A673 (cell line): ENCODE measurements around the gene B3GNT8. TPM values are rescaled to one million over a fixed set of nuclear protein-coding genes. Genes with fewer than 3 reads are reported as not detected.
A peak's percentile ranks its signal among the peaks of the same experiment; 100 is the strongest.
"Not testable (repeated sequence)": the region's sequence is repeated elsewhere in the genome, so short reads cannot be mapped to it uniquely, and the experiment has no call there.

Experiments
- BruUV-seq: library from RNA; stranded (reverse); fragments of 400-500 nt; replicated peaks from 2 replicates; lab custom pipeline; 2021; lab: Mats Ljungman, UMichigan
- CTCF ChIA-PET: fragments of 300-600 bp; sonication (Branson Sonifier 250); formaldehyde crosslinking; loops from one replicate; lab custom pipeline; 2022; ENCODE audit warnings: antibody characterized with exemption; lab: Charles Lee
- POLR2A ChIA-PET: fragments of 300-600 bp; sonication (Branson Sonifier 250); formaldehyde crosslinking; loops from one replicate; lab custom pipeline; 2022; ENCODE audit warnings: antibody characterized with exemption; ENCODE audit not compliant: low non-redundant PET; lab: Charles Lee
- DNase-seq: peaks from one replicate; pipeline ENCODE4 v3.0.0-alpha.2; 2015; ENCODE audit warnings: low spot score
- H3K27ac ChIP-seq: fragments of 200-600 bp; sonication (generic); 2 replicates; pipeline ENCODE4 v1.5.1; 2016; ENCODE audit warnings: mixed run types, low read depth, mild to moderate bottlenecking, mixed read lengths, antibody characterized with exemption, low read length; ENCODE audit not compliant: poor library complexity, severe bottlenecking
- H3K27me3 ChIP-seq: fragments of 200-600 bp; sonication (generic); replicated peaks from 2 replicates; pipeline ENCODE4 v1.6.1; 2017; ENCODE audit warnings: mixed run types, low read depth, mild to moderate bottlenecking, mixed read lengths, antibody characterized with exemption, low read length; ENCODE audit not compliant: insufficient read depth, poor library complexity
- H3K36me3 ChIP-seq: fragments of 200-600 bp; sonication (generic); 2 replicates; pipeline ENCODE4 v1.6.1; 2016; ENCODE audit warnings: mixed run types, mild to moderate bottlenecking, mixed read lengths, antibody characterized with exemption, low read length; ENCODE audit not compliant: insufficient read depth, poor library complexity, severe bottlenecking
- H3K4me1 ChIP-seq: fragments of 200-600 bp; sonication (generic); 2 replicates; pipeline ENCODE4 v1.6.1; 2017; ENCODE audit warnings: mixed run types, mild to moderate bottlenecking, mixed read lengths, antibody characterized with exemption, low read length; ENCODE audit not compliant: insufficient read depth, poor library complexity, severe bottlenecking
- H3K4me3 ChIP-seq: fragments of 200-600 bp; sonication (generic); 2 replicates; pipeline ENCODE4 v1.5.1; 2016; ENCODE audit warnings: low read depth, mixed run types, mild to moderate bottlenecking, mixed read lengths, low read length; ENCODE audit not compliant: poor library complexity, severe bottlenecking
- H3K9me3 ChIP-seq: fragments of 200-600 bp; sonication (generic); 2 replicates; pipeline ENCODE4 v1.6.1; 2016; ENCODE audit warnings: mixed run types, low read depth, mild to moderate bottlenecking, mixed read lengths, antibody characterized with exemption, low read length; ENCODE audit not compliant: poor library complexity, severe bottlenecking
- EZH2 ChIP-seq: fragments of 200-600 bp; sonication (generic); IDR thresholded peaks from 2 replicates; pipeline ENCODE4 v1.6.1; 2017; ENCODE audit warnings: borderline replicate concordance, low read depth, mild to moderate bottlenecking, mixed read lengths, antibody characterized with exemption, low read length; ENCODE audit not compliant: poor library complexity, severe bottlenecking
- intact Hi-C: fragments of 100-400 bp; cut with micrococcal nuclease; formaldehyde crosslinking; loops from one replicate; pipeline ENCODE4 v1.10.0; 2022; ENCODE audit not compliant: unreplicated experiment
- total RNA-seq: library from RNA; stranded (reverse); gene quantifications from 2 replicates; pipeline ENCODE4 v1.2.3, GENCODE V29; 2021
- TF ChIP-seq, protein P1 (sequence below): fragments of 300-800, 200-600 bp; sonication (generic); conservative IDR thresholded peaks from 2 replicates; pipeline ENCODE4 v1.5.1; 2017; ENCODE audit warnings: low read depth, mild to moderate bottlenecking, antibody characterized with exemption, low read length, moderate library complexity, mixed read lengths

B3GNT8 gene
- total RNA-seq, 1 experiment from 2014 or later = 0.41 TPM

DNA sequence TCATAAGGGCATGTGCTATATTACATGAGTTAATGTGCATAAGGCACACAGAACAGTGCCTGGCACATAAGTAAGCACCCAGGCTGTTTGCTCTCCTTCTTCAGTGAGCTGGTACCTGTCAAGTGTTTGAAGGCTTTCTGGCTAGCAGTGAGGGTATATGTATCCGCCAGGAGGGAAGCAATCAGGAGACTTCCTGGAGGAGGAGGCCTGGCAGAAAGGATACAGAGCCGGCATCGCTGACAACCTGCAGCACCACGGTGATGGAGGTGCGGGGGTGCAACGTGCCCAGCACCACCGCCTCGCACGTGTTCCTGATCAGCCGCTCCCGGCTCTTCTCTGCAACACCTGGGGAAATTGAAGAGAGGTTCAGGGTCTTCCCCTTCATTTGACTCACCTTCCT is 35.6 kb downstream of the B3GNT8 start:
- TF ChIP-seq, protein P1, sequence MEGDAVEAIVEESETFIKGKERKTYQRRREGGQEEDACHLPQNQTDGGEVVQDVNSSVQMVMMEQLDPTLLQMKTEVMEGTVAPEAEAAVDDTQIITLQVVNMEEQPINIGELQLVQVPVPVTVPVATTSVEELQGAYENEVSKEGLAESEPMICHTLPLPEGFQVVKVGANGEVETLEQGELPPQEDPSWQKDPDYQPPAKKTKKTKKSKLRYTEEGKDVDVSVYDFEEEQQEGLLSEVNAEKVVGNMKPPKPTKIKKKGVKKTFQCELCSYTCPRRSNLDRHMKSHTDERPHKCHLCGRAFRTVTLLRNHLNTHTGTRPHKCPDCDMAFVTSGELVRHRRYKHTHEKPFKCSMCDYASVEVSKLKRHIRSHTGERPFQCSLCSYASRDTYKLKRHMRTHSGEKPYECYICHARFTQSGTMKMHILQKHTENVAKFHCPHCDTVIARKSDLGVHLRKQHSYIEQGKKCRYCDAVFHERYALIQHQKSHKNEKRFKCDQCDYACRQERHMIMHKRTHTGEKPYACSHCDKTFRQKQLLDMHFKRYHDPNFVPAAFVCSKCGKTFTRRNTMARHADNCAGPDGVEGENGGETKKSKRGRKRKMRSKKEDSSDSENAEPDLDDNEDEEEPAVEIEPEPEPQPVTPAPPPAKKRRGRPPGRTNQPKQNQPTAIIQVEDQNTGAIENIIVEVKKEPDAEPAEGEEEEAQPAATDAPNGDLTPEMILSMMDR = no peak
- no peak for TF ChIP-seq EZH2
- Histone ChIP-seq H3K4me1 (no peaks in the 10 kb centered on the region), H3K4me3 (no peak overlapping the region), H3K27ac (no peak overlapping the region), H3K9me3 (no peaks in the 10 kb centered on the region), H3K36me3 (peaks cover 20% of the 10 kb centered on the region), H3K27me3 (no peaks in the 10 kb centered on the region)
- intact Hi-C loops = loop anchor here (10.0 kb wide), 1 partner anchor 353 kb away; no protein-coding TSS in a partner anchor
- ChIA-PET CTCF (no interaction called here), POLR2A (no interaction called here)
- no TSS peak for BruUV-seq
- DNase-seq = no peak

DNA sequence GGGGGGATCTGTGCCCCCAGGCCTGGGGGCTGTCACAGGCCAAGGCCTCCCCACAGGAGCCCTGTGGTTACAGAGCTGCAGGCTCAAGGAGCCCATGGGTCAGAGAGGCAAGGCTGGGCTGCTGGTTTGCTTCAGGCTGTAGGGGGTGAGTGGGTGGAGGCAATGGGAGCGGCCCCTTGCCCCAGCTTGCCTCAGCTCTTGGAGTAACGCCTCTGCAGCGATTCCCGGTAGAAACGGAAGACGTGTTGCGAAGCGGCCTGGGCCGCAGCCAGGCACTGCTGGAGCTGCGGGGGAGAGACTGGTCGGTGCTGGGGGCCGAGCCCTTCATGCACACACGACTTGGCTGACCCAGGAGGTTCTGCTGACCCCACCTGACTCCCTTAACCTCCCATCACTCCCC is 40.7 kb downstream of the B3GNT8 start:
- Histone ChIP-seq H3K4me3 (no peak overlapping the region), H3K27me3 (no peaks in the 10 kb centered on the region), H3K4me1 (no peaks in the 10 kb centered on the region), H3K9me3 (no peaks in the 10 kb centered on the region), H3K27ac (peak overlapping the region; percentile 37), H3K36me3 (peaks cover 16% of the 10 kb centered on the region)
- BruUV-seq = no TSS peak
- DNase-seq = no peak
- intact Hi-C loops = no loop called here
- TF ChIP-seq, protein P1 = no peak
- no peak for TF ChIP-seq EZH2
- ChIA-PET CTCF (interaction anchor here (0.5 kb wide), 1 partner anchor 434 kb away, joined by 5 read pairs; no protein-coding TSS in a partner anchor), POLR2A (no interaction called here)

DNA sequence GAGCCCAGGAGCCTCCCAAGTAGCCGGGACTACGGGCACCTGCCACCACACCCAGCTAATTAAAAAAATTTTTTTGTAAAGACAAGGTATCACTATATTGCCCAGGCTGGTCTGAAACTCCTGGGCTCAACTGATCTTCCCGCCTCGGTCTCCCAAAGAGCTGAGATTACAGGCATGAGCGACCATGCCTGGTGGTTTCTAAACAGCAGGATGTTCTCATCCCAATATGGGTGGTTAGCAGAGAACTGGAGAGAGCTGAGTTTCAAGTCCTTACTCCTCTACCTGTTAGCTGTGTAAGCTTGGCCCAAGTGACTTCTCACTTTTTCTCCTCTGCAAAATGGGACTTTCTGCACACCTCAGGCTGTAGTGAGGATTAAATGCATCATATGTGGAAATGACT is 42.8 kb downstream of the B3GNT8 start:
- POLR2A ChIA-PET = interaction anchor here (0.5 to 0.6 kb wide), 2 partner anchors 133 to 191 kb away, joined by 3 read pairs; partner anchors contain the start of gene CEACAM21
- no TSS peak for BruUV-seq
- H3K9me3 ChIP-seq = no peaks in the 10 kb centered on the region

DNA sequence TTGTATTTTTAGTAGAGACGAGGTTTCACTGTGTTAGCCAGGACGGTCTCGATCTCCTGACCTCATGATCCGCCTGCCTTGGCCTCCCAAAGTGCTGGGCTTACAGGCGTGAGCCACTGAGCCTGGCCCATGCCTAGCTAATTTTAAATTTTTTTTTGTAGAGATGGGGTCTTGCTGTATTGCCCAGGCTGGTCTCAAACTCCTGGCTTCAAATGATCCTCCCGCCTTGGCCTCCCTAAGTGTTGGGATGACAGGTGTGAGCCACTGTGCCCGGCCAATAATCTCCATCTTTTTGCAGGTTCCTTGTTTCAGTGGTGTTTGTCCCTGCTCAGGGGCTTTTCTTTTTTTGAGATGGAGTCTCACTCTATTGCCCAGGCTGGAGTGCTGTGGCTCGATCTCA is 45.6 kb downstream of the B3GNT8 start:
- H3K36me3 ChIP-seq, CTCF ChIA-PET, BruUV-seq, H3K9me3 ChIP-seq, H3K4me1 ChIP-seq, POLR2A ChIA-PET, H3K4me3 ChIP-seq, H3K27ac ChIP-seq, DNase-seq, intact Hi-C loops, H3K27me3 ChIP-seq: not testable (repeated sequence)

More for the DNA sequence above, 42.8 kb downstream of the B3GNT8 start:
- DNase-seq = no peak
- intact Hi-C loops = no loop called here
- no peak overlapping the region for H3K27ac ChIP-seq
- CTCF ChIA-PET = no interaction called here
- no peak for TF ChIP-seq EZH2
- TF ChIP-seq, protein P1 = no peak
- H3K4me1 ChIP-seq = no peaks in the 10 kb centered on the region
- H3K27me3 ChIP-seq = no peaks in the 10 kb centered on the region
- H3K4me3 ChIP-seq = no peak overlapping the region
- peaks cover 4% of the 10 kb centered on the region for H3K36me3 ChIP-seq
